Stimulated activated CD4-positive, alpha-beta T cell treated with anti-CD3 and anti-CD28 coated beads, Interleukin-1b, Interleukin-23, amount 100 ng/mL, for 1 hour (primary cell): ENCODE measurements around the gene ALDH1L1.

Experiments
- DNase-seq, 2 donors: peaks; one replicate each; pipeline ENCODE4 v3.0.0-alpha.2; 2020; ENCODE audit warnings: low read depth in 2 of 2

Gene ALDH1L1

DNA sequence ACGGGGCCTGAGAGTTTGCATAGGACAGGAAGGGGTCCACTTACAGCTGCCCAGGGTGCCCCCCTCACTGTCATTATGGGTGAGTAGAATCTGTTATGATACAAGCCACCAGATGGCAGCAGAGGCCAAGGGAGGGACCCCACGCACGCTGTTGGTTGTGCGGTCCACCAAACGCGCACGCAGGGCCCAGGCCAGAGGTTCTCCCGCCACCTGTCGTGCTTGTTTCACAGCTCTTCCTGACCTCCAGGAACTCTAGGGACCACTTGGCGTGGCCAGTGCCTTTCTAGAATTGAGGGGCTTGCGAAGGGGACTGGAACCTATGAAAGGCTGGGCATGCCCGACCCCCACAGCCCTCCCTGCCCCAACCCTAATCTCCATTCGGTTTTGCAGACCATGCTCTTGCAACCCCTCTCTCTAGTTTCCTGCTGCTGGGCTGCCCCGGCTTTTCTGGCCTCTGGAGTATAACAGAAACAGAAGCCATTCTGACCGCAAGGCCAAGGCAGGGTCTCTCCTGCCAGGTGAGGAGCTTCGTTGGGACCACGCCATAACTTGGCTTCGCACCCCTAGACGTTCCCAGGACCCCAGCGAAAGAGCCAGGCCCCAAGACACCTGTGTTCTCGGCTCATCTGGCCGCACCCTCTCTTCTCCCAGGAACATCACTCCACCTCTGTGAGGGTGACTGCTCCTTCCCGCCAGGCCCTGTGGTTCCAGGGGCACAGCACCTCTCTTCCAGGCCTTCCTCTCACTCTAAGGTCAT lies 46.0 kb downstream of the ALDH1L1 start:
- peak in 1 of 2 donors; percentile 20 for DNase-seq

DNA sequence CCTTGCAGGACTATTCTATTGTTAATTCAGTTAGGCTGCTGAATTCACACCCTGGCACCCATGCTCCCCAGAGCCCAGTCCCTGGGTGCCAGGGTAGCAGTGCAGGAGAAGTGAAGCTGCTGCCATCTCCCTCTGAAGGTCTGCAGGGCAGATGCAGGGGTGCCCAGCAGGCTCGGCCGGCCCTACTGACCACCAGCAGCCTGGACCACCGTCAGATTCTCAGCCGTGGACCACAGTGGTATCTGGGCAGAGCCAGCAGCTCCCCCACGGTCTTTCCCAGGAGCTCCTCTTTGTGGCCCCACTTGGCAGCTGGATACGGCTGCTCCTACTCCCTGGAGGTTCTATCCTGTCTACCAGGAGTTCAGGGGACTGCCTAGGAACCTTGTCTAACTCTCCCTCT lies 46.8 kb downstream of the ALDH1L1 start:
- no peak for DNase-seq

DNA sequence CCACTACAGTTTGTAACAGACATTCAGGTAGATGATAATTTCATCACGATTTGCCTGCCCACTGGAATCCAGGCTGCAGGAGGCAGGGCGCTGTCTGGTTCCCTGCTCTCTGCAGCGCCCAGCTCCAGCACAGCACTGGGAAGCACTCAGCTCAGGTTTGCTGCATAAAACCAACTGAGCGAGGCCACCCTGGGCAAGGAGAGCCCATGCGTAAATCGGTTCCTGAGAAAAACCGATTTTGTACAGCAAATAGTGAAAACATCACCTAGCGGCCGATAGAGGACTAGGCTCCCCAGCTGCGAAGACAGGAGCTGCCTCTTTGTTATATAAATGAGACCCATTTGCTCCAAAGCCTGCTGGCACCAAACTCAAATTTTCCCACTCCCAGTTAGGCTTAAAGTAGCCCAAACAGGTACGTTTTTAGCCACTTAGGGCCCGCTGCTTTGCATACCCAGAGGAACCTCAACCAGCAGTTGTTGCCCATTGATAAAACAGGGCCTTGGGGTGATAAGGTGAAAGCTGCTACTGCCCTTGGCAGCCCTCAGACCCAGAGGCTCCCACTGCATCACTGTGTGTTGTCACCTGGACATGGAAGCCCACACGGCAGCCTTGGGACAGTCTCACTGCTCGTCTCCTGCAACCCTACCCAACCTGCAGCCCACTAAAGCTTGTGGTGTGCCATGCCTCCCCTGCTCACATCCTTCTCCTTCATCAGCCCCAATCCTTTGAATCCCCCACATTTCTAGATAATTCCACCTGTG lies 47.5 kb downstream of the ALDH1L1 start:
- no peak for DNase-seq

DNA sequence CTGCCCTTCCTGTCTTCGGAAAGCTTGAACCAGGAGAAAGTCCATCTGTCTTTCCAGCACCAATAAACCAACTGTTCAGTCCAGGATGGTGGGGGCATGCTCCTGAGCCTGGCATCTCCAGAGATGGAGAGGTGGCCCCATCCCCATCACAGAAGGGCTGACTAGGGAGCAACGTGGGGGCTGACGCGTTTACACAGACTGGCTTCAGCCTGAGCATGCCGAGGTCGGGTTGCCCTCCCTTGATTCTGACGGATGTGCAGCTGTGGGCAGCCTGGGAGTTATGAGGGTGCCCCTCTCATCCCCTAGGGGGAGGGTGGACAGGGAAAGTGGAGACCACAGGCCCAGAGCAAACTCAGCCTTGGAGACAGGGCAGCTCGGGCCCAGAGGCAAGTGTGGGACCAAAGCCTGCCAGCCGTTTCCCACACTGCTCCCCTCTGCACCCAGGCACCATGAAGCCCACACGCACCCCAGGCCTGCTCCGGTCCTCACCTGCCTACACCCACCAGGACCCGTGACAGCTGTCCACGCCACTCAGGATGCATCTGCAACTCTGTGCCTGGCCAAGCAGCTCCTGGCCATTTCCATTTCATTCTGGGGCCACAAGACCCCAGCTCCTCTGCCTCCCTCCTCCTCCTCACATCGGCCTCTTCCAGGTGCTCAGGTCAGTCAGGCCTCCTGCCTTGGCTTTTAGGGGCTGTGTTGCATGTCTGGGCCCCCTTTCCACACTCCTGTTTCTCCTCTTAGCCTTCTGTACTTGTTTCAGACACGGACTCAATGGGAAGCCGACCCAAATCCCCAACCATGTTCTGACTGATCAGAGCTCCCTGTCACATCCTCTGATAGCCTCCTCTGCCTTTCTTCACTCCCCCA lies 48.3 kb downstream of the ALDH1L1 start:
- DNase-seq: no peak

DNA sequence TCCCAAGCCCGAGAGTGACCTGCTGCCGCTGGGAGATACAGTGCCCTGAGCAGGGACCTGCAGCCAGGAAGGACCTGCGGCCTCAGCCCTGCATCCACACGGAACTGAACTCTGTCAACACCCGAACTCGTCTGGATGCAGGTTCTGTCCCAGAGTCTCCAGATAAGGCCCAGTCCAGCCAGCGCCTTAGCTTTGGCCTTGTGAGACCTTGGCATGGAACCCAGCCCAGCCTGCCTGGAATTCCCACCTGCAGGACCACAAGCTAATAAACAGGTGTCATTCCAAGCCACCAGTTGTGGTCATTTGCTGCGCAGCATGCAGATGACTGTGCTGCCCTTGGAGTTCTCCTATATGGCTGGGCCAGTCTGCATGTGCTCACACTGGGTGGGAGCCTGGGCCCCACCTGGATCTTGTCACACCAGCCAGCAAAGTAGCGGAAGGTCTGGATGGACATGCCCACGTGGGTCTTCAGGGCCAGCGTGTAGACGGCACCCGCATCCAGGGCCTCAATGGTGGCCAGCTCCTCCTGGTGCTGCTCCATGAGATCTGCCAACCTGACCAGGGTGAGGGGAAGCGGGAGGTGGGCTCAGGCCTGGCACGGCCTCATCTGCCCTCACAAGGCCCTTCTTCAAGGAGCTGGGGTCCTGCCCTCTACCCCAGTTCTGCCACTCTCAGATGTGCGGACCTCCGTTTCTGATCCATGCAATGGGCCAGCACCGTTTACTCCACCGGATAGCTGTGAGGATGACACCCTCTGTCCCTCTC lies 49.2 kb downstream of the ALDH1L1 start:
- no peak for DNase-seq

DNA sequence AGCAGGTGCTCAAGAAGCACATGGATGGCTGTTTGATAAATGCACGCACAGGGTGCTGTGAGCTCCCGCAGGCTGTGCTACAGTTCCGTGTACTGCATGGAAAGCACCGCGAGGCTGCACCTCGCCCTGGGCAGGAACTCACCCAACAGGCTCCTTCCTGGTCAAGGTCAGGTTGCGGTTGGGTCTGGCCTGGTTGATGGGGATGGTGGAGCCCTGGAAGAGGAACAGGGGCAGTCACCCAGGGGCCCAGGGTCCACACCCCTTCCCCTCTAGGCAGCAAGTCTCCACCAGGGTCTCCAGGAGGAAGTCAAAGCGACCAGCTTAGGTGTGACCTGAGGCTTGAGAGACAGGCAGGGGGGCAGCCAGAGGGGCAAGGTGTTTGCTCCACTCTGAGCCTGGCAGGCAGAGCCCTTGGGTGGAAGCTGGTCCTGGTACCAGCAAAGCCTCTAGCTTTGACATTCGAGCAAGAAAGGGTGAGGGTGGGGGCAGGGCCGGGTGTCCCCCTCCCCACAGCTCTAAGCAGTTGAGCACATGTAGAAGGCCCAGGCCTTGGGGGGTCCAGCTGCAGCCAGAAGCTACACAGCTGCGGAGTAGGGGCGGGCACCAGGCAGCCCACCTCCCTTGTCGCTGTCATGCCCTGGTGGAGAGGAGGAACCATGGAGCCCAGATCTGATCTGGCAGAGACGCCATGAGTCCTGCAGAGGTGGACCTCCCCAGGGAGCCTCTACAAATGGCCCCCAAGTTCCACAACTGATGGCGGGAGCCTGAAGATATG lies 50.1 kb downstream of the ALDH1L1 start:
- DNase-seq: no peak

DNA sequence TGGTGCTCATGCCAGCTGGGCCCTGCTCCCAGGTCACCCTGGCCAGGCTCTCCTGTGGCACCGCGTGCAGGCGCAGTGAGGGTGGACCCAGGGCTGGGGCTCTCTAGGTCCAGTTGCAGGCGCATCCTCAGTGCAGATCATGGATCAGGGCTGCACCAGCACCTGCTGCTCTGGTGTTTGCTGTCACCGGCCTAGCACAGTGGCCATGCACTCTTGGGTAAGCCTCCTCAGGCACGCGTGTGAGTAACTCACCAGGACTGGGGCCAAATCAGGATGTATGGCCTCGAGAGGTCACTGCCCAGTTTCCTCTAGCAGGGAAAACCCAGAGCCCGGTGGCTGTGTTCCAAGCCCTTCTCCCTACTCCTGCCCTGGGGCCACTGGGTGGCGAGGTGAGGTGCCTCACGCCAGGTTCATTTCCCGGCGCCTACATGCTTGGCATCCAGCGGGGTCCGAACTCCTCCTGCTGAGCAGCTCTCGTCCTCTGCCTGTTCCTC lies 50.9 kb downstream of the ALDH1L1 start:
- no peak for DNase-seq

DNA sequence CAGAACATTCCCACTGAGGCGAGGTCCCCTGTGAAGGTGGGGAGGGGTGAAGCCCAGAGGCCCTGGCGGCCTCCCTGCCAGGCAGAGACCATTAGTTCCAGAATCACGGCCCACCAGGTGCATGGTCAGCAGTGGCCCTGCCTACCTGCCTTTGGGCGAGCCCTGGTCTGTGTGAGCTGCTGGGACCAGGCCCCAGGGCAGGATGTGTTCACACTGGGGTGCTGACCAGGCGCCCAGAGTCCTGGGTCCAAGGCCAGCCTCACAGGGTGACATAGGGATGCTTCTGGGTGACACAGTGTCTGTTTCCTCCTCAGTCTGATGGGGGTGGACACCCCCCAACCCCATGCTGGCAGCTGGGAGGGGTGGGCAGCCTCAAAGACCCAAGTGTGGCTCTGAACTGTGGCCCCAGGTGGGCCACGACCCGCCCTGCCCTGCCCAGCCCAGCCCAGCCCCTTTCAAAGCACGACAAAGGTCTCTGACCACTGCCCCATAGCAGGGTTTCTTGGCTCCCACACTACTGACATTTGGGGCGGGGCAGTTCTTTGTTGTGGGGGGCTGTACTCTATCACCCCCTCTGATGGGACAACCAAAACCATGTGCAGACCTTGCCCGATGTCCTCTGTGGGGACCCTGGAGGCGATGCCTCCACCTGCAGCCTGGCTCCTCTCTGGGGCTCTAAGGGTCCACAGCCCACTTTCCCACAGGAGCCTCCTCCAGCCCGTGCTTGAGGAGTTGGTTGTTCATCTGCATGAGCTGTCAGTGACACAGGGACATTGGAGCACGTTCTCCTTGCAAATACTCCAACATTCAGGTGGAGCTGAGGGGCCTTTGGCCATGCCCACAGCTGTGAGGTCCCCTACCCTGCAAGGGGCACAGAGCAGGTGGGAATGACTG lies 51.6 kb downstream of the ALDH1L1 start:
- no peak for DNase-seq

DNA sequence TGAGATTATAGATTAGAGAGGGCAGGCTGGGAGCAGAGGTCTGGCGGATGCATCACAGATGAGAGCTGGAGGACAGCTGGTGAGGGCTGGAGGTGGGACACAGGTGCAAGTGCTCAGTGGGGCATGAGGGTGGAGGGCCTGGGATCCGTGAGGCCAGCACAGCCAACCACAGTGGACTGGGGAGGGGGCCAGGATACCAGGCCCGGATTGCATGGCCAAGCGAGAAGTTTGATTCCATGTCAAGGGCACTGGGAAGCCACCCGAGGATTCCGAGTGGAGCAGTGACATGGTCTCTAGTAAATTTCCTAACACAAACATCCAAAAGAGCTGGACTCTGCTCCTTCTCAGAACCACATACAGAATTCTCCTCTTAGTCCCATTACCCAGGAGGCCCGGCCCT lies 52.5 kb downstream of the ALDH1L1 start:
- DNase-seq: no peak

DNA sequence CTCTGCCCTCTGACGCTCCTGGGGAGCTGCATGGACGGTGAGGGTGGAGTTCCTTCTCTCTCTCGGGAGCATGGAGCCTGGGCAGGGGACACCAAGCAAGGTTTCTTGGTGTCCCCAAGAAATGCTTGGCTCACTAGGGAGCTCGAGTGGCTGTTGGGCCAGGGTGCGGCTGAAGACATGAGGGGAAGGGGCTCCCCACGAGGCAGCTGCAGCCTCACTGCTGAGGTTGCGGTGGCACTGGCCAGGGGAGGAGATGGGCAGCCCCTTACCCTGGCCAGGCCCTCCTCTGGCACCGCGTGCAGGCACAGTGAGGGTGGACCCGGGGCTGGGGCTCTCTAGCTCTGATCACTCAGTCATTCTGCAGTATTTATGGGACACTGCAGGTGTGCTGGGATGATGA lies 52.9 kb downstream of the ALDH1L1 start:
- DNase-seq: no peak

DNA sequence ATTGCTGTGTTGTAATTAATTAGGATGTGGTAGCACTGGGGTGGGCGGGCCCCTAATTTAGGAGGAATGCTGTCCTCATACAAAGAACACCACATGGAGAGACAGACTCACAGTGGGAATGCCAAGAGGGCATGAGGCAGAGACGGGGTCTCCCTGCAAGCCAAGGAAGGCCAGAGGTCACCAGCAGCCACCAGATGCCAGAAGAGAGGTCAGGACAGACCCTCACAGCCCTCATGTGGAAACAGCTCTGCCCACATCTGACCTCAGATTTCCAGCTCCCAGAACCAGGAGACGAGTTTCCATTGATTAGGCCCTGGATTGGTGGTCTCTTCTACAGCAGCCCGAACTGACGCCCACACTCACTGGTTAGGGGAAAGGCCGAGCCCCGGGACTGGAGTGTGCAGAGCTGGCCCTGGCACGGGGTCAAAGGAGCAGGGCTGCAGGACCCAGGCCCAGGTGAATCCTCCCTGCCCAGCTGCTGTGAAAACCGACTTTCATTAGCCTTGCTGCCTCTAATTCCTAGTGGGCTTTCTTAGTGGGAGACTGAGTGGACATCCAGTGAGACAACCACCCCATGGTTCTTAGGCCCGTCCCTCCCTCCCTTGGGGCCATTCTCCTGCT lies 53.5 kb downstream of the ALDH1L1 start:
- no peak for DNase-seq

DNA sequence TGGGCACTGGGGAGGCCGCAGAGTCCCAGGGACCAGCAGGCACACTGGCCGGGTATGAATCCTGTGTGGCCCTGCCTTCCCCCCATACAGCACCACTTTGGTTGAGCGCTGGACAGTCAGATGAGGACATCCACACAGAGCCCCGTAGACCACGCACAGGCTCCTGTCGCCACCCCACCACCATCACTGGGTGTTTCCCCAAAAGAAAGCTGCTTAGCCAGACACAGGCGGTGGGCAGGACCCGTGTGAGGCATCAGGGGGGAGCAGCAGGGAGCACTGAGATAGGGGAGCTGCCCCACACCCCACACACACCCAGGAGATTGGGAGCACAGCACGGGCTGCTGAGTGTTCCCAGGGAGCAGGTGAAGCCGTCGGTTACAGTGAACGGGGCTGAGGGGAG lies 54.1 kb downstream of the ALDH1L1 start:
- DNase-seq: no peak

DNA sequence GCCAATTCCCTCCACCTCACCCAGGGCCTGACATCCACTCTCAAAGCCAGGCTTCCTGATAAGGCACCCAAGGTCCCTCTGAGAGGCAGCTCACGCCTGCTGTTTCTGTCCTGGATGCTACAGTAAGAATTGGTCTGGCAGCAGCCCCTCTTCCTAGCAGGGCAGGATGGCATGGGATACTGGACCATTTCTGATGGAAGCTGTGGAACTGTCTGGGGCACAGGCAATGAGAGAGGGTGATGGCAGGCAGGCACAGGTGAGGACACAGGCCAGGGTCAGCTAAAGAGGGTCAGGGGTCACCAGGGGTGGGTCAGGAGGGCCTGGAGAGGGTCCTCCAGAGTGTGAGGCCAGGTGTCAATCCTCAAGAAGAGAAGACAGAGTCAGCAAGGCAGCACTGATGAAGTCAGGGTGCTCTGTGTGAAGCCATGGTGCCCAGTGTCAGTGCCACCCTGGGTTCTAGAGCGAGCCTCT lies 54.6 kb downstream of the ALDH1L1 start:
- no peak for DNase-seq

DNA sequence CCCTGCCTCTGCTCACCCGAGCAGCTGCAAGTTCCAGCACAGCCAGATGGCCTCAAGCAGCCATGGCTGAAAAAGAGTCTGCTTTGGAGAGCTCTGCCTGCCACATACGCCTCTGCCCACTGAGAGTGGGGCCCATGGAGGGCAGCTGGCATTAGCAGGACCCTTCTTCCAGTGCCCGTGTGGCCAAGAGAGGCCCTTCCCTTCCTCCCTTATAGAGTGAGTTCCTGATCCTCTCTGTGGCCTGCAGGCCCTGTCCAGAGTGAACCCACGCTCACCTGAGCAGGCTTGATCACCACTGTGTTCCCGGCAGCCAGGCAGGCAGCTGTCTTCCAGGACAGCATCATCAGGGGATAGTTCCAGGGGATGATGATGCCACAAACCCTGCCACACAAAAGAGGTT lies 55.0 kb downstream of the ALDH1L1 start:
- no peak for DNase-seq

DNA sequence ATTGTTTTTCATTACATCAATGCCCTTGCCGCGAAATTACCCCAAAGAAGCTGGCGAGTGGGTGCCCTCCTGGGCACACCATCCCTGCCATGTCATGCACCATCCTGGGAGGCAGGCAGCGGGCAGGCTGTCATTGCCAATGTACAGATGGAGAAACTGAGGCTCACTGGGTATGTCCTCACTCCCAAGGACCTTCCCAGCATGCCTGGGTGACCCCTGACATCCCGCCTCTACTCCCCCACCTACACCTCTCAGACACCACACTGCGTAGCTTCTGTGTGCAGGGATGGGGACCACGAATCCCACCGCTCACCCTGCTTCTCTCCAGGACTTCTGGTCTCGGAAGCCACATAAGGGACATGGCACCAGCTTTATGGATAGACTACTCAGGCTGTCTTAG lies 55.5 kb downstream of the ALDH1L1 start:
- no peak for DNase-seq

DNA sequence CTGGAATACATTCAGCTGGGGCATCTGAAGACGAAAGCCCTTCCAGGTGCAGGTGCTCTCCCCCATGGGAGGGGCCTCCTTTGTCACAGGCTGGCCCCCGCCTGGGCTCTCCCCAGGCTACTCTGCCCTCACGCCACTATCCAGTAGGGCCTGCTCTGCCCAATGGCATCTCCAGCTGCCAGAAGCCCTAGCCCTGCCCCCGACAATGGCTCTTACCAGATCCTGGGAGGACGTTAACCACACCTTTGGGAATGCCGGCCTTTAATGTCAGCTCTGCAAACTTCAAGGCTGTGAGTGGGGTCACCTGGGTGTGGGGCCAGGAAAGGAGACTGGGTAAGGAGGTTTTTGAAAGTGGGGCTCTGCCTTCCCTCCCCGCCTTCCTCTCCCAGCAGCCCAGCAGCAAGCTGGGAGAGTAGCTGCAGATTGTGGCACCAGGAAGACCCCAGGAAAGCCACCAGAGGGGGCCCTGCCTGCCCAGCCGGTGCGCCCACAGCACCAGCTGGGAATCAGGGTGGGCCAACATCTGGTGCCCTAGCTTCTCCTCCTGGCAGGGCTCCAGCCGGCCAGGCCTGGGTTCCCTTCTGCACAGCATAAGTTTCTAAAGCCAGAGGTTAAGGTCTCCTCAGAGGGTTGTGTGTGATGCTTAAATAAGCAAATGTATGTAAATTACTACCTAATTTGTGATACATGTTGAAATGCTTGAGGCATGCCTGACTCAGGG lies 56.1 kb downstream of the ALDH1L1 start:
- DNase-seq: no peak

DNA sequence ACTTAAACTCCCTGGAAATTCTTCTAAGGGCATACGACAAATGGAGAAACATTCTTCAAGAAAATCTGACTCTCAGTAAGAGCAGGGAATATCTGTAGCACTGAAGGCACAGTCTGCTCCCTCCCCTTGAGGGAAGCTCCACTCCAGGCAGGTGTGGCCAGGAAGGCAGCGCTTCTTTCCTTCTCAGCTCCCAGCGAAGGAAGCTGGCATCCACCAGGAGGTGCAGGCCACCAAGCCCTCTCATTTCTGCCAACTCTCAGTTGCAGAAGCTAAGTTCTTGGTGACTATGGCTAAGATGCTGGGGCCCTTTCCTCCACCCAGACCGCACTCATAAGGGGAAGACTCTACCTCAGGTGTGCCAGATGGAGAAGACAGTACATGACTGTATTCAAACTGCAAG lies 58.8 kb downstream of the ALDH1L1 start:
- DNase-seq: no peak

DNA sequence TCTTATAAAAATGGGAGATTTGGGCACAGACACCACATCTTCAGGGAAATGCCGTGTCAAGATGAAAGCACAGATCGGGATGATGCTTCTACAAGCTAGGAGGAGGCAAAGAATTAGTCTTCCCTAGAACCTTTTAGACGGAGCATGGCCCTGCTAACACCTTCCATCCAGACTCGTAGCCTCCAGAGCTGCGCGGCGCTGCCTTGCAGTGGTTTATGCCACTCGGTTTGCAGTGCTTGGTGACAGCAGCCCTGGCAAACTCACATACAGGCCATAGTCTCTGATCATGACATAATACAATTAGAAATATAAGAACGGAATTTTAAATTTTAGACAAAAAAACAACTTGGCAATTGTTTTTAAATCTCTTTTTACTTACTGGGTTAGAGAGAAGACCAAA lies 59.3 kb downstream of the ALDH1L1 start:
- DNase-seq: no peak
